HepG2 (cell line): ENCODE results near the gene SERPINB6. TPM values are rescaled to one million over a fixed set of nuclear protein-coding genes. Genes with fewer than 3 reads are reported as not detected.

Experiments
- ARID2 ChIP-seq: sonication (generic); formaldehyde crosslinking; IDR thresholded peaks from 2 replicates; pipeline ENCODE4 v1.8.1; 2022; ENCODE audit warnings: mild to moderate bottlenecking, missing genetic modification reagents, borderline replicate concordance
- ARID5B ChIP-seq: IDR thresholded peaks from 2 replicates; pipeline ENCODE4 v1.4.0; 2020; ENCODE audit warnings: mild to moderate bottlenecking, missing genetic modification reagents
- CBFB ChIP-seq: sonication (generic); formaldehyde crosslinking; IDR thresholded peaks from 2 replicates; pipeline ENCODE4 v1.4.0; 2020; ENCODE audit warnings: missing genetic modification reagents
- CTCF ChIP-seq: sonication (generic); formaldehyde crosslinking; IDR thresholded peaks from 2 replicates; pipeline ENCODE4 v1.5.0; 2020; ENCODE audit warnings: mild to moderate bottlenecking, missing genetic modification reagents, moderate library complexity
- EP300 ChIP-seq, 3 experiments: sonication (generic) in 1 of 3; formaldehyde crosslinking in 1 of 3; IDR thresholded peaks; 2 replicates each; pipeline versions ENCODE4 v1.5.1 to v1.6.1; 2011 to 2020; ENCODE audit warnings: low read depth in 2 of 3, low read length in 2 of 3, borderline replicate concordance in 1 of 3, improper control_type of control experiment in 1 of 3, mild to moderate bottlenecking in 1 of 3, missing genetic modification reagents in 1 of 3, moderate library complexity in 1 of 3
- FOXA1 ChIP-seq, 2 experiments: fragments of 450-650 bp in 1 of 2; sonication (generic) in 1 of 2; formaldehyde crosslinking in 1 of 2; IDR thresholded peaks; 2 replicates each; pipeline versions ENCODE4 v1.4.0 to v1.6.1; 2016 to 2020; ENCODE audit warnings: missing genetic modification reagents in 1 of 2
- HDAC2 ChIP-seq: sonication (generic); formaldehyde crosslinking; IDR thresholded peaks from 2 replicates; pipeline ENCODE4 v1.4.0; 2020; ENCODE audit warnings: missing genetic modification reagents
- HOXA5 ChIP-seq: sonication (generic); formaldehyde crosslinking; IDR thresholded peaks from 2 replicates; pipeline ENCODE4 v1.4.0; 2020; ENCODE audit warnings: missing genetic modification reagents
- KDM5A ChIP-seq: fragments of 200-600 bp; sonication (generic); IDR thresholded peaks from 2 replicates; pipeline ENCODE4 v1.7.0; 2018; ENCODE audit warnings: antibody characterized with exemption, mild to moderate bottlenecking, low read length, borderline replicate concordance
- KMT2A ChIP-seq: sonication (generic); formaldehyde crosslinking; IDR thresholded peaks from 2 replicates; pipeline ENCODE4 v1.4.0; 2020; ENCODE audit warnings: missing genetic modification reagents
- MAFF ChIP-seq: IDR thresholded peaks from 2 replicates; pipeline ENCODE4 v1.6.1; 2011; ENCODE audit warnings: low read depth, low read length, improper control_type of control experiment
- MAZ ChIP-seq, 2 experiments: sonication (generic) in 1 of 2; formaldehyde crosslinking in 1 of 2; IDR thresholded peaks; 2 replicates each; pipeline versions ENCODE4 v1.5.0 to v1.6.1; 2012 to 2020; ENCODE audit warnings: low read depth in 2 of 2, mild to moderate bottlenecking in 2 of 2, borderline replicate concordance in 1 of 2, improper control_type of control experiment in 1 of 2, low read length in 1 of 2, missing genetic modification reagents in 1 of 2, moderate library complexity in 1 of 2
- MBD4 ChIP-seq: IDR thresholded peaks from 2 replicates; pipeline ENCODE4 v1.6.1; 2012; ENCODE audit warnings: low read length, inconsistent platforms, borderline replicate concordance
- MTA3 ChIP-seq: sonication (generic); formaldehyde crosslinking; IDR thresholded peaks from 2 replicates; pipeline ENCODE4 v1.4.0; 2020; ENCODE audit warnings: missing genetic modification reagents
- SP5 ChIP-seq: IDR thresholded peaks from 2 replicates; pipeline ENCODE4 v1.6.1; 2016; ENCODE audit warnings: low read depth, borderline replicate concordance
- TFAP4 ChIP-seq: sonication (generic); IDR thresholded peaks from 2 replicates; pipeline ENCODE4 v1.6.1; 2016; ENCODE audit warnings: low read depth, borderline replicate concordance
- ZKSCAN1 ChIP-seq: fragments of 150-350 bp; IDR thresholded peaks from 2 replicates; pipeline ENCODE4 v1.6.1; 2014; ENCODE audit warnings: low read length
- ZNF234 ChIP-seq: sonication (generic); formaldehyde crosslinking; conservative IDR thresholded peaks from 2 replicates; pipeline ENCODE4 v1.5.1; 2020; ENCODE audit warnings: mild to moderate bottlenecking, missing genetic modification reagents
- ZNF431 ChIP-seq: sonication (generic); formaldehyde crosslinking; IDR thresholded peaks from 2 replicates; pipeline ENCODE4 v1.9.0; 2022; ENCODE audit warnings: missing genetic modification reagents, low read depth, mild to moderate bottlenecking, borderline replicate concordance
- ZNF496 ChIP-seq: sonication (generic); formaldehyde crosslinking; IDR thresholded peaks from 2 replicates; pipeline ENCODE4 v1.8.1; 2023; ENCODE audit warnings: mild to moderate bottlenecking, moderate library complexity, missing genetic modification reagents; ENCODE audit not compliant: insufficient replicate concordance
- polyA plus RNA-seq, 8 experiments: library from polyadenylated mRNA; depleted of rRNA in 3 of 8; stranded (reverse) in 7 of 8; unstranded in 1 of 8; fragments of >200 nt; fragmentation: Illumina TruSeq in 4 of 8; extraction: Trizol in 4 of 8; gene quantifications; 2 replicates each; pipeline versions ENCODE4 v1.2.1 to v1.2.3, GENCODE V29; 2011 to 2016; ENCODE audit warnings: low read depth in 4 of 8, missing spikeins in 1 of 8, mixed read lengths in 1 of 8; ENCODE audit not compliant: insufficient read depth in 1 of 8
- total RNA-seq, 5 experiments: library from RNA; depleted of rRNA; stranded (reverse); fragments of >200 nt; fragmentation: Illumina TruSeq; extraction: Trizol; gene quantifications; 2 replicates each; pipeline ENCODE4 v1.2.3, GENCODE V29; 2016; ENCODE audit warnings: low read depth in 1 of 5

Gene SERPINB6
- total and polyA plus RNA-seq, 2 of the 13 experiments (the other 11 are each of a cell fraction or from before 2014, with no cell fraction given) = 38.2 to 61.3 TPM

- TF ChIP-seq CTCF (CRISPR knock-in tag) = no peak
- TF ChIP-seq ZNF431 (CRISPR knock-in tag) = no peak
- TF ChIP-seq HOXA5 (CRISPR knock-in tag) = no peak
- TF ChIP-seq MAZ (IDR thresholded peaks at IDR 0.05; ENCODE audit: borderline replicate concordance, low read depth, low read length) = no peak
- TF ChIP-seq MAZ (CRISPR knock-in tag; IDR thresholded peaks at IDR 0.05; ENCODE audit: low read depth) = 0 out of 2 replicates have a peak, but pooled peaks have one; percentile 16
- TF ChIP-seq ZNF496 (CRISPR knock-in tag) = no peak
- no peak for TF ChIP-seq SP5 (CRISPR knock-in tag)
- 0 out of 2 replicates have a peak, but pooled peaks have one; percentile 12 for TF ChIP-seq ARID2
- no peak for TF ChIP-seq TFAP4
- no peak for TF ChIP-seq ARID5B
- no peak for TF ChIP-seq EP300 (IDR thresholded peaks at IDR 0.05; ENCODE audit: low read depth in 2 of 2, low read length in 2 of 2)
- TF ChIP-seq EP300 (CRISPR knock-in tag; IDR thresholded peaks at IDR 0.05; ENCODE audit: borderline replicate concordance) = 0 out of 2 replicates have a peak, but pooled peaks have one; percentile 20
- 0 out of 2 replicates have a peak, but pooled peaks have one; percentile 25 for TF ChIP-seq HDAC2 (CRISPR knock-in tag)
- no peak for TF ChIP-seq FOXA1 (IDR thresholded peaks at IDR 0.05)
- TF ChIP-seq FOXA1 (CRISPR knock-in tag; IDR thresholded peaks at IDR 0.05) = 0 out of 2 replicates have a peak, but pooled peaks have one; percentile 3
- peak; percentile 7; the same call in 1 of the 2 replicates for TF ChIP-seq KMT2A (CRISPR knock-in tag)
- TF ChIP-seq ZKSCAN1 = no peak
- no peak for TF ChIP-seq MTA3 (CRISPR knock-in tag)
- TF ChIP-seq KDM5A = no peak
- 0 out of 2 replicates have a peak, but pooled peaks have one; percentile 57 for TF ChIP-seq MBD4
- peak; percentile 95 for TF ChIP-seq MAFF
- TF ChIP-seq ZNF234 (CRISPR knock-in tag) = 0 out of 2 replicates have a peak, but pooled peaks have one; percentile 60
- TF ChIP-seq CBFB (CRISPR knock-in tag) = no peak
Observed at GRCh38 chr6:2990248-2990931, 19.0 kb upstream of the SERPINB6 start (continued).
